GM13977 (cell line): ENCODE results near the gene HMGXB4.

Experiments used
- DNase-seq: peaks from one replicate; pipeline ENCODE4 v3.0.0; 2012; ENCODE audit warnings: low spot score
- in situ Hi-C: fragments of 300-500 bp; cut with MboI; formaldehyde crosslinking; loops from one replicate; pipeline ENCODE4 v1.12.0; 2022; ENCODE audit warnings: low sequenced_read_pairs, low pct_unique_long_range_greater_than_20kb, mixed read lengths, inconsistent platforms; ENCODE audit not compliant: unreplicated experiment
- TF ChIP-seq, protein P1 (sequence below): IDR thresholded peaks from 2 replicates; pipeline ENCODE4 v1.5.1; 2012; ENCODE audit warnings: mild to moderate bottlenecking, control low read depth; ENCODE audit not compliant: insufficient read depth; ENCODE audit errors: extremely low read depth, missing control alignments

The HMGXB4 gene

DNA sequence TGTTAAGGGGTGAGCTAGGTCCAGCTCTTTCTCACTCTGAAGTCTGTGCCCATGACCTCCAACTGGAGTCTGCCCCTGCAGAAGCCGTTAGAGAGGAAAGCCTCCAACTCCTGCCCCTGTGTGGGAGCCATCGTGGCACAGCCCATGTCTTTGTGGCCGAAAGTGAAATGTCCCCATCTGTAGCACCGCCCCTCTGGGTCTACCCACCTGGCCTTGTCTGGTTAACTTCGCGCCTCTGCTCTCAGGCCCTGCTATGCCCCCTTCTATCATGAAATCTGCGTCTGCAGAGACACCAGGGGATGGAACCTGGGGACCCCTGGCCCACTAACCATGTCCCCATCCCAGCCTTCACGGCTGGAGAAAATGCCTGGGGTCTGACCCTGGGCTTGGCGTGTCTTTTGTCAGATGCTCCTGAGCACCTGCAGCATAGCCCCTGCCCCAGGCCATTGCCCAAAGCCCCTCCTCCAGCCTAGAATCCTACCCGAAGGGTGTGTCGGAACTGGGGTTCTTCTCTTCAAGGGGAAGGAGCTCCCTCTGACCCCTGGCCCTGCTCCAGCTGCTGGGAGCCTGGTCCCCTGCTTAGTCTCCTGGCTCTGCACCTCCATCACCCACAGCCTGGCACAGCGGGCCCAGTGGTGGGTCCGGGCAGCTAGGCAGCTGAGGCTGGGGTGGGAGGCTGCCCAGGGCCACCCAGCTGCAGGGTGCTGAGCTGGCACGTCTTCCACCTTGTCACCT lies 87.8 kb downstream of the HMGXB4 start:
- DNase-seq = no peak
- in situ Hi-C loops = no loop called here
- TF ChIP-seq, protein P1, sequence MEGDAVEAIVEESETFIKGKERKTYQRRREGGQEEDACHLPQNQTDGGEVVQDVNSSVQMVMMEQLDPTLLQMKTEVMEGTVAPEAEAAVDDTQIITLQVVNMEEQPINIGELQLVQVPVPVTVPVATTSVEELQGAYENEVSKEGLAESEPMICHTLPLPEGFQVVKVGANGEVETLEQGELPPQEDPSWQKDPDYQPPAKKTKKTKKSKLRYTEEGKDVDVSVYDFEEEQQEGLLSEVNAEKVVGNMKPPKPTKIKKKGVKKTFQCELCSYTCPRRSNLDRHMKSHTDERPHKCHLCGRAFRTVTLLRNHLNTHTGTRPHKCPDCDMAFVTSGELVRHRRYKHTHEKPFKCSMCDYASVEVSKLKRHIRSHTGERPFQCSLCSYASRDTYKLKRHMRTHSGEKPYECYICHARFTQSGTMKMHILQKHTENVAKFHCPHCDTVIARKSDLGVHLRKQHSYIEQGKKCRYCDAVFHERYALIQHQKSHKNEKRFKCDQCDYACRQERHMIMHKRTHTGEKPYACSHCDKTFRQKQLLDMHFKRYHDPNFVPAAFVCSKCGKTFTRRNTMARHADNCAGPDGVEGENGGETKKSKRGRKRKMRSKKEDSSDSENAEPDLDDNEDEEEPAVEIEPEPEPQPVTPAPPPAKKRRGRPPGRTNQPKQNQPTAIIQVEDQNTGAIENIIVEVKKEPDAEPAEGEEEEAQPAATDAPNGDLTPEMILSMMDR = no peak
